Calu3 (cell line): Measurements from ENCODE around the gene HBA1. TPM values are rescaled to one million over a fixed set of nuclear protein-coding genes. Genes with fewer than 3 reads are reported as not detected.

Experiments
- BruUV-seq: library from RNA; stranded (reverse); fragments of 400-500 nt; replicated peaks from 2 replicates; lab custom pipeline; 2021; lab: Mats Ljungman, UMichigan
- CTCF ChIA-PET: fragments of 300-600 bp; sonication (Branson Sonifier 250); formaldehyde crosslinking; loops from one replicate; lab custom pipeline; 2022; ENCODE audit warnings: antibody characterized with exemption; lab: Charles Lee
- DNase-seq: peaks from one replicate; pipeline ENCODE4 v3.0.0; 2022
- H3K27ac Mint-ChIP-seq: one replicate; pipeline ENCODE4 v1.8.0; 2022; ENCODE audit warnings: mixed read lengths; ENCODE audit not compliant: unreplicated experiment
- H3K27me3 Mint-ChIP-seq: one replicate; pipeline ENCODE4 v1.8.0; 2022; ENCODE audit warnings: mixed read lengths; ENCODE audit not compliant: unreplicated experiment
- H3K36me3 Mint-ChIP-seq: one replicate; pipeline ENCODE4 v1.8.0; 2022; ENCODE audit warnings: mild to moderate bottlenecking, moderate library complexity, mixed read lengths; ENCODE audit not compliant: insufficient read depth, unreplicated experiment
- H3K4me1 Mint-ChIP-seq: one replicate; pipeline ENCODE4 v1.8.0; 2022; ENCODE audit warnings: mild to moderate bottlenecking, low read depth, mixed read lengths; ENCODE audit not compliant: unreplicated experiment
- H3K4me3 Mint-ChIP-seq: one replicate; pipeline ENCODE4 v1.8.0; 2022; ENCODE audit warnings: mild to moderate bottlenecking, low read depth, moderate library complexity, mixed read lengths; ENCODE audit not compliant: unreplicated experiment
- H3K9me3 Mint-ChIP-seq: one replicate; pipeline ENCODE4 v1.8.0; 2022; ENCODE audit warnings: low read depth, mixed read lengths; ENCODE audit not compliant: unreplicated experiment
- intact Hi-C: fragments of 100-400 bp; cut with micrococcal nuclease; formaldehyde crosslinking; loops from one replicate; pipeline ENCODE4 v1.10.0; 2022; ENCODE audit not compliant: unreplicated experiment
- total RNA-seq: library from RNA; stranded (reverse); gene quantifications from 2 replicates; pipeline ENCODE4 v1.2.3, GENCODE V29; 2022
- TF ChIP-seq, protein P1 (sequence below): fragments of 200-600 bp; IDR thresholded peaks from one replicate; pipeline ENCODE4 v1.8.0; 2022; ENCODE audit warnings: antibody characterized with exemption; ENCODE audit not compliant: unreplicated experiment

HBA1 gene
- total RNA-seq, 1 experiment from 2014 or later, result not detected

DNA sequence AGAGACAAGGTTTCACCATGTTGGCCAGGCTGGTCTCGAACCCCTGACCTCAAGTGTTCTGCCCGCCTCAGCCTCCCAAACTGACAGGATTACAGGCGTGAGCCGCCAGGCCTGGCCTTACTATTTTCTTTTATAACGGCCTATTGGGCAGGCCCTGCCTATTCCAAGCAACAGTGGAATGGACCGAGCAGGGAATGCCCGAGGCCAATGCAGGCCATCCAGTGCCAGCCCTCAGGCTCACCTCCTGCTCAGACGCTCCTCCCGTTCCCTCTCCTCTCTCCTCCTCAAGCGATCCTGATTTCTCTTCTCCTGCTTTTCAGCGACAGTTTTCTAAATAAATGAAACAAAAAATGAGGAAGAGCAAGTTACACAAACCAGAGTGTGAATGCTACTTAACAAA is 16.2 kb downstream of the HBA1 start:
- no peak overlapping the region for H3K27ac Mint-ChIP-seq
- BruUV-seq, result no TSS peak

DNA sequence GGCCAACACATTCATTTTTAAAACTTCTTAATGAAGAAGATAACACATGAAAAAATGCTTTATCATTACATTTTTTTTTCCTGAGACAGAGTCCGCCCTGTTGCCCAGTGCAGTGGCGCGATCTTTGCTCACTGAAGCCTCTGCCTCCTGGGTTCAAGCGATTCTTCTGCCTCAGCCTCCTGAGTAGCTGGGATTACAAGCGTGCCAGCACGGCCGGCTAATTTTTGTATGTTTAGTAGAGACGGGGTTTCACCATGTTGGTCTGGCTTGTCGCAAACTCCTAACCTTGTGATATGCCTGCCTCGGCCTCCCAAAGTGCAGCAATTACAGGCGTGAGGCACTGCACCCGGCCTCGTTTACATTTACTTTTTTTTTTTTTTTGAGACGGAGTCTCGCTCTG is 17.0 kb downstream of the HBA1 start:
- BruUV-seq, result no TSS peak
- Mint-ChIP-seq H3K4me1 (no peaks in the 10 kb centered on the region), H3K27me3 (no peaks in the 10 kb centered on the region), H3K9me3 (no peaks in the 10 kb centered on the region), H3K27ac (no peak overlapping the region), H3K4me3 (no peak overlapping the region), H3K36me3 (peaks cover 98% of the 10 kb centered on the region)
- no peak for DNase-seq
- CTCF ChIA-PET, result no interaction called here
- intact Hi-C loops, result no loop called here
- TF ChIP-seq, protein P1, sequence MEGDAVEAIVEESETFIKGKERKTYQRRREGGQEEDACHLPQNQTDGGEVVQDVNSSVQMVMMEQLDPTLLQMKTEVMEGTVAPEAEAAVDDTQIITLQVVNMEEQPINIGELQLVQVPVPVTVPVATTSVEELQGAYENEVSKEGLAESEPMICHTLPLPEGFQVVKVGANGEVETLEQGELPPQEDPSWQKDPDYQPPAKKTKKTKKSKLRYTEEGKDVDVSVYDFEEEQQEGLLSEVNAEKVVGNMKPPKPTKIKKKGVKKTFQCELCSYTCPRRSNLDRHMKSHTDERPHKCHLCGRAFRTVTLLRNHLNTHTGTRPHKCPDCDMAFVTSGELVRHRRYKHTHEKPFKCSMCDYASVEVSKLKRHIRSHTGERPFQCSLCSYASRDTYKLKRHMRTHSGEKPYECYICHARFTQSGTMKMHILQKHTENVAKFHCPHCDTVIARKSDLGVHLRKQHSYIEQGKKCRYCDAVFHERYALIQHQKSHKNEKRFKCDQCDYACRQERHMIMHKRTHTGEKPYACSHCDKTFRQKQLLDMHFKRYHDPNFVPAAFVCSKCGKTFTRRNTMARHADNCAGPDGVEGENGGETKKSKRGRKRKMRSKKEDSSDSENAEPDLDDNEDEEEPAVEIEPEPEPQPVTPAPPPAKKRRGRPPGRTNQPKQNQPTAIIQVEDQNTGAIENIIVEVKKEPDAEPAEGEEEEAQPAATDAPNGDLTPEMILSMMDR, result no peak

More for the DNA sequence above, 16.2 kb downstream of the HBA1 start:
- Mint-ChIP-seq H3K9me3 (no peaks in the 10 kb centered on the region), H3K36me3 (peaks cover 96% of the 10 kb centered on the region), H3K27me3 (no peaks in the 10 kb centered on the region), H3K4me3 (no peak overlapping the region), H3K4me1 (no peaks in the 10 kb centered on the region)
- TF ChIP-seq, protein P1, result no peak
- intact Hi-C loops, result no loop called here
- CTCF ChIA-PET, result interaction anchor here (1.0 kb wide), 1 partner anchor 160 kb away, joined by 9 read pairs; the partner anchor contains the start of gene AXIN1
- no peak for DNase-seq

DNA sequence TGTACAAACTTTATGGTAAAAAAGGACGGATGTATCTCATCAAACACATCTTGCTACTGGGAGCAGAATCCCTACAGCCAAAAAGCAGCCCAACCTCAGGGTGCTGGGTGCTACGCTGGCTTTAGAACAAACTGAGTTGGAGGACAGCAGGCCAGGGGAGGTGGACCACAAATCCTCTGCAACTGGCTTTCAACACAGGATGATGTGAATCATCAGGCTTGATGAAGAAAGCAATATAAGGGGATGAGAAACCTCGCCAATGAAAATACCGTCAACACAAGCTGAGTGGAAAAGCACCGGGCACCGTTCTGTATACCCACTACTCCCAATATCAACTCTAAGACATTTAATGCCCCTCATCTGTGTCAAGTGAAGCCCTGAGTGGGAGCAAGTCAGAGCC is 18.0 kb downstream of the HBA1 start:
- H3K36me3 Mint-ChIP-seq, result peaks cover 98% of the 10 kb centered on the region
- DNase-seq, result no peak
- TF ChIP-seq, protein P1, result no peak
- no peaks in the 10 kb centered on the region for H3K4me1 Mint-ChIP-seq
- H3K27me3 Mint-ChIP-seq, result no peaks in the 10 kb centered on the region
- intact Hi-C loops, result no loop called here
- H3K27ac Mint-ChIP-seq, result no peak overlapping the region
- CTCF ChIA-PET, result interaction anchor here (0.6 kb wide), 1 partner anchor 192 kb away, joined by 5 read pairs; no protein-coding TSS in a partner anchor
- no TSS peak for BruUV-seq
- H3K4me3 Mint-ChIP-seq, result no peak overlapping the region
- H3K9me3 Mint-ChIP-seq, result no peaks in the 10 kb centered on the region

DNA sequence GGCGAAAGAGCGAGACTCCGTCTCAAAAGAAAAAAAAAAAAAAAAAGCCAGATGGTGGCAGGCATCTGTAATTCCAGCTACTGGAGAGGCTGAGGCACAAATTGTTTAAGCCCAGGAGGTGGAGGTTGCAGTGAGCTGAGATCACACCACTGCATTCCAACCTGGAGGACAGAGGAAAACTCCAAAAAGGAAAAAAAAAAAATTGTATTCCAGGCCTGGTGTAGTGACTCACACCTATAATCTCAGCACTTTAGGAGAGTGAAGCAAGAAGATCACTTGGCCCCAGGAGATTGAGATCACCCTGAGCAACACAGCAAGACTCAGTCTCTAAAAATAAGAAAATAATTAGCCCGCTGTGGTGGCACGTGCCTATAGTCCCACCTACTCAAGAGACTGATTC is 23.9 kb downstream of the HBA1 start:
- Mint-ChIP-seq H3K36me3 (peaks cover 89% of the 10 kb centered on the region), H3K9me3 (no peaks in the 10 kb centered on the region), H3K27me3 (no peaks in the 10 kb centered on the region), H3K27ac (no peak overlapping the region), H3K4me1 (no peaks in the 10 kb centered on the region), H3K4me3 (no peak overlapping the region)
- intact Hi-C loops, result no loop called here
- DNase-seq, result no peak
- BruUV-seq, result no TSS peak
- TF ChIP-seq, protein P1, result no peak
- CTCF ChIA-PET, result interaction anchor here (0.7 to 0.8 kb wide), 2 partner anchors 67 to 122 kb away, joined by 4 read pairs; no protein-coding TSS in a partner anchor
